Activated CD4-positive, alpha-beta T cell treated with anti-CD3 and anti-CD28 coated beads, Interleukin-2, amount 50 U/mL, for 48 hours (primary cell): ENCODE results near the gene LHFPL5.

Source experiments
- DNase-seq, 2 experiments: peaks; one replicate each; pipeline ENCODE4 v3.0.0-alpha.2; 2020

Gene LHFPL5

GRCh38 chr6:35794536-35795452 is 10.4 kb upstream of the LHFPL5 start:
- DNase-seq, result no peak

GRCh38 chr6:35795453-35796071 is 9.6 kb upstream of the LHFPL5 start:
- no peak for DNase-seq

GRCh38 chr6:35796236-35796635 is 8.9 kb upstream of the LHFPL5 start:
- no peak for DNase-seq

GRCh38 chr6:35797837-35798526 is 7.2 kb upstream of the LHFPL5 start:
- no peak for DNase-seq

GRCh38 chr6:35798706-35799105 is 6.4 kb upstream of the LHFPL5 start:
- DNase-seq, result no peak

- no peak for DNase-seq
Observed at GRCh38 chr6:35801148-35801547, 4.0 kb upstream of the LHFPL5 start.

- no peak for DNase-seq
Observed at GRCh38 chr6:35808688-35809087, 3.5 kb downstream of the LHFPL5 start.

- no peak for DNase-seq
Observed at GRCh38 chr6:35809809-35810208, 4.7 kb downstream of the LHFPL5 start.

- DNase-seq, result no peak
Observed at GRCh38 chr6:35810971-35811698, 6.0 kb downstream of the LHFPL5 start.

GRCh38 chr6:35811699-35811995 is 6.5 kb downstream of the LHFPL5 start:
- no peak for DNase-seq

- DNase-seq, result no peak
Observed at GRCh38 chr6:35817515-35817914, 12.4 kb downstream of the LHFPL5 start.

GRCh38 chr6:35823601-35824000 is 18.4 kb downstream of the LHFPL5 start:
- no peak for DNase-seq

- no peak for DNase-seq
Observed at GRCh38 chr6:35824552-35825192, 19.5 kb downstream of the LHFPL5 start.

- no peak for DNase-seq
Observed at GRCh38 chr6:35829306-35829705, 24.2 kb downstream of the LHFPL5 start.

GRCh38 chr6:35831257-35832007 is 26.3 kb downstream of the LHFPL5 start:
- DNase-seq, result no peak

- DNase-seq, result no peak
Observed at GRCh38 chr6:35833536-35833935, 28.4 kb downstream of the LHFPL5 start.

- DNase-seq, result no peak
Observed at GRCh38 chr6:35839019-35839418, 33.9 kb downstream of the LHFPL5 start.

- no peak for DNase-seq
Observed at GRCh38 chr6:35842381-35842780, 37.2 kb downstream of the LHFPL5 start.

- no peak for DNase-seq
Observed at GRCh38 chr6:35844290-35844689, 39.1 kb downstream of the LHFPL5 start.

GRCh38 chr6:35850208-35850607 is 45.1 kb downstream of the LHFPL5 start:
- no peak for DNase-seq

GRCh38 chr6:35852994-35853393 is 47.8 kb downstream of the LHFPL5 start:
- DNase-seq, result no peak

GRCh38 chr6:35856250-35856649 is 51.1 kb downstream of the LHFPL5 start:
- DNase-seq, result no peak
